Measurements from ENCODE around the gene WHRN.

Gene WHRN

DNA sequence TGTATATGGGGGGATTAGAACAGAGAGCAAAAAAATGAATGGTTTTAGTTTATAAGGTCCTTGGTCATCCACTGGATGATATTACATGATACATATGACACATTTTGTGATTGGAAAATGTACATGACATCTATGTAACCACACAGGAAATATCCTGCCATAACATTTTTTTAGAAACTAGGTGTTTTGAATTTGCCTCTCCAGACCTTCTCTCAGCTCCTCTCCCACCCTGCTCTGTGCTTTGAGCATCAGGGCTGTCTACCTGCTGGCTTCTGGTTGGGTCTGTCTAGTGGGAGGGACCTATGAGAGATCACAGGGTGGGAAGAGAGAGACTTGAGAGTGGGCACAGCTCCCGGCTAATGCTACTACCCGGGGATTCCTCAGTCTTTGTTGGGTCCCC lies 141.8 kb downstream of the WHRN start:
- peaks cover 4% of the 10 kb centered on the region for H3K4me1 ChIP-seq (ENCODE audit: insufficient read depth, insufficient read length)
- no peak for DNase-seq (ENCODE audit: low read depth, low spot score)
- H3K9ac ChIP-seq (ENCODE audit: insufficient read length, low read depth), result no peak overlapping the region
- no peaks in the 10 kb centered on the region for H3K9me3 ChIP-seq (ENCODE audit: insufficient read depth, low read length)
- H3K27me3 ChIP-seq (ENCODE audit: insufficient read depth, insufficient read length), result no peaks in the 10 kb centered on the region
- peaks cover 79% of the 10 kb centered on the region for H3K36me3 ChIP-seq (ENCODE audit: insufficient read depth, insufficient read length, low read length)
- no peak overlapping the region for H3K4me3 ChIP-seq (ENCODE audit: insufficient read length, low read depth)
- TF ChIP-seq ZNF274 (IDR thresholded peaks at IDR 0.05; ENCODE audit: low read depth, low read length) (no peak), YY1 (IDR thresholded peaks at IDR 0.05; ENCODE audit: insufficient read depth, insufficient read length) (no peak), SUZ12 (IDR thresholded peaks at IDR 0.05; ENCODE audit: extremely low read depth, insufficient read depth, insufficient read length) (no peak)

DNA sequence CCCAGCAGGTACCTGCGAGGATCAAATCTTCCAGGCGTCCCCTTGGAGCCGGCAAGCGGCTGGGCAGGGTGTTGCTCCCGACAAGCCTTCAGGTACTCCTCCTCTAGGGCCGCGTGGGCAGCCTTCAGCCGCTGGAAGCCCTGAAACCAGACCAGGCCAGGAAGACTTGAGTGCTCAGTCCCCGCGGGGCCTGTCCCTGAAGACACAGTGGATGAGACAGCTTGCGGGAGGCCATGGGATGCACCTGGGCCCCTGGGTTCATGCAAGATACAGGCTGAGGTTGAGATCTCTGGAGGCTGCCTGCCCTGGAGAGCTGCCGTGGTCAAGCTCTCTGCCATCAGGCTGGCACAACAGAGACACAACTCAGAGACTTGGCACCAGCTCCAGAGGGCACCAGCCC lies 142.9 kb downstream of the WHRN start:
- Histone ChIP-seq H3K9me3 (ENCODE audit: insufficient read depth, low read length) (no peaks in the 10 kb centered on the region), H3K4me1 (ENCODE audit: insufficient read depth, insufficient read length) (no peaks in the 10 kb centered on the region), H3K36me3 (ENCODE audit: insufficient read depth, insufficient read length, low read length) (peaks cover 78% of the 10 kb centered on the region), H3K9ac (ENCODE audit: insufficient read length, low read depth) (no peak overlapping the region), H3K4me3 (ENCODE audit: insufficient read length, low read depth) (no peak overlapping the region), H3K27me3 (ENCODE audit: insufficient read depth, insufficient read length) (no peaks in the 10 kb centered on the region)
- TF ChIP-seq SUZ12 (IDR thresholded peaks at IDR 0.05; ENCODE audit: extremely low read depth, insufficient read depth, insufficient read length) (no peak), YY1 (IDR thresholded peaks at IDR 0.05; ENCODE audit: insufficient read depth, insufficient read length) (no peak), ZNF274 (IDR thresholded peaks at IDR 0.05; ENCODE audit: low read depth, low read length) (no peak)
- DNase-seq (ENCODE audit: low read depth, low spot score), result no peak

DNA sequence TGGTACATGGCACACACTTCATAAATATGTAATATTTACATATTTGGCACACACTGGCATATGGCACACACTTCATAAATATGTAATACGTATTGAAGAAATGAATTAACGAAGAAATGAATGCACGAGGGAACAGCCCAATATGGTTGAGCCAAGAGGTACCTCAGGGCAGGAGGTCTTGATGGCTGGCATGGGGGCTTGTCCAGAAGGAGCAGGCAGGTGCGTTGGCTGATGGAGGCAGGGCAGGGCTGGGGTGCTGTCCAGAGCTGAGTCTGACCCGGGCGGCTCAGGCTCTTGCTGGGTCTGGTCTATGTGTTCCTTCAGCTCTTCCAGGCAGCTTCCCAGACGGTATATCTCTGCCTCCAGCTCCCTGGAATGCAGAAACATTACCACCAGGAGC lies 143.7 kb downstream of the WHRN start:
- no peaks in the 10 kb centered on the region for H3K27me3 ChIP-seq (ENCODE audit: insufficient read depth, insufficient read length)
- no peak overlapping the region for H3K4me3 ChIP-seq (ENCODE audit: insufficient read length, low read depth)
- TF ChIP-seq SUZ12 (IDR thresholded peaks at IDR 0.05; ENCODE audit: extremely low read depth, insufficient read depth, insufficient read length) (no peak), YY1 (IDR thresholded peaks at IDR 0.05; ENCODE audit: insufficient read depth, insufficient read length) (no peak), ZNF274 (IDR thresholded peaks at IDR 0.05; ENCODE audit: low read depth, low read length) (no peak)
- H3K36me3 ChIP-seq (ENCODE audit: insufficient read depth, insufficient read length, low read length), result peaks cover 82% of the 10 kb centered on the region
- no peaks in the 10 kb centered on the region for H3K4me1 ChIP-seq (ENCODE audit: insufficient read depth, insufficient read length)
- H3K9me3 ChIP-seq (ENCODE audit: insufficient read depth, low read length), result no peaks in the 10 kb centered on the region
- DNase-seq (ENCODE audit: low read depth, low spot score), result no peak
- no peak overlapping the region for H3K9ac ChIP-seq (ENCODE audit: insufficient read length, low read depth)

DNA sequence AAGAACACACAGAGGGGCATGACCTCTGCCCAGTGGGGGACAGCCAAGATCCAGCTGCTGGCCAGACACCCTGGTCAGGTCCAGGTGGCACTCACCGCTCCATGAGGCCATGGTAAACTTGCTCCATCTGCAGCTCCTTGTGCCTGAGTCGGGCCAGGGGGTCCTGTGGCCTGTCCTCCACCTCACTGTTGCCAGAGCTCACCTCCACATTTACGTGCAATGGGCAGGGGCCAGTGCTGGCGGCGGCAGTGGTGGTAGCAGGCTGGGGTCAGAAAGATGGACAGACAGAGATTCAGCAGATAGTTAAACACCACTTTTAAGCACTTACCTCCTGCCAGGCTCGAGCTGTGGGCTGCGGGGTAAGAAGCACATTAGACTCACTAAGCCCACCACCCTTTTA lies 145.5 kb downstream of the WHRN start:
- TF ChIP-seq ZNF274 (IDR thresholded peaks at IDR 0.05; ENCODE audit: low read depth, low read length), result no peak
- no peak for TF ChIP-seq YY1 (IDR thresholded peaks at IDR 0.05; ENCODE audit: insufficient read depth, insufficient read length)
- TF ChIP-seq SUZ12 (IDR thresholded peaks at IDR 0.05; ENCODE audit: extremely low read depth, insufficient read depth, insufficient read length), result no peak
- H3K9ac ChIP-seq (ENCODE audit: insufficient read length, low read depth), result no peak overlapping the region
- no peaks in the 10 kb centered on the region for H3K4me1 ChIP-seq (ENCODE audit: insufficient read depth, insufficient read length)
- H3K4me3 ChIP-seq (ENCODE audit: insufficient read length, low read depth), result no peak overlapping the region
- H3K27me3 ChIP-seq (ENCODE audit: insufficient read depth, insufficient read length), result no peaks in the 10 kb centered on the region
- H3K9me3 ChIP-seq (ENCODE audit: insufficient read depth, low read length), result no peaks in the 10 kb centered on the region
- H3K36me3 ChIP-seq (ENCODE audit: insufficient read depth, insufficient read length, low read length), result peaks cover 89% of the 10 kb centered on the region
- no peak for DNase-seq (ENCODE audit: low read depth, low spot score)

DNA sequence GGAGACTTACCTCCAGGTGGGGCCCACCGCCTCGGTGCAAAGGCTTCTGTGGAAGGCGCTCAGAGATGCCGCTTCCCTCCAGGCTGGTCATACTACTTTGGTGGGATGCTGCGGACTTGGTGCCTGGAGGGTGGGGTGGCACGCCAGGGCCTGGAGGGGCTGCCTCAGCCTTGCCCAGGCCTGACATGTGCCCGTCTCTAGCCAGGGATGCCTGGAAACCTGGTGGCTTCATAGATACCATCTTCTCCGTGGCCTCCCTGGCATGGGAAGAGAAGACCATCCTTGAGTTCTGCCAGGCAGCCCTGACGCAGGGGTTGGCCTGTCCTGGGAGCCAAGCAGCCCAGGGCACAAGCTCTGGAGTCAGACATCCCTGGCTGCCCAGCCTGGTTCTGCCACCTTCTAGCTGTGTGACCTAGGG lies 147.4 kb downstream of the WHRN start:
- Histone ChIP-seq H3K36me3 (ENCODE audit: insufficient read depth, insufficient read length, low read length) (peaks cover 80% of the 10 kb centered on the region), H3K9ac (ENCODE audit: insufficient read length, low read depth) (no peak overlapping the region), H3K4me3 (ENCODE audit: insufficient read length, low read depth) (no peak overlapping the region), H3K4me1 (ENCODE audit: insufficient read depth, insufficient read length) (no peaks in the 10 kb centered on the region), H3K9me3 (ENCODE audit: insufficient read depth, low read length) (no peaks in the 10 kb centered on the region), H3K27me3 (ENCODE audit: insufficient read depth, insufficient read length) (no peaks in the 10 kb centered on the region)
- no peak for DNase-seq (ENCODE audit: low read depth, low spot score)
- TF ChIP-seq ZNF274 (IDR thresholded peaks at IDR 0.05; ENCODE audit: low read depth, low read length) (no peak), SUZ12 (IDR thresholded peaks at IDR 0.05; ENCODE audit: extremely low read depth, insufficient read depth, insufficient read length) (no peak)

DNA sequence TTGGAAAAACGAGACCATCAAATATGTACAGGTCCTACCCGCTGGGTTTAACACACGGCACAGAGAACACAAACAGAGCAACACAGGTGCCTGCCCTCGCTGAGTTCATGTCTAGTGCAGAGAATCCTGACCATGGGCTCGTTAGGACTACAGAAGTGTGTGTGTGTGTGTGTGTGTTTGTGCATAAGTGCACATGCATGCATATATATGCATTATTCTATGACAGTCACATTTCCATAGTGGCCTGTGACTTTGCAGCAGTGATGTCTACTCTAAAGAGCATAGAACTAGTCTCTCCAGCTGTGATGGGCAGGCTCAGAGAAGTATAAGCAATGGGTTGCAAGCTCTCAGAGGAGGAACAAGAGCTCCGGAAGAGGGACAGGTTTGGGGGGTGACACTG lies 147.9 kb downstream of the WHRN start:
- Histone ChIP-seq H3K4me3 (ENCODE audit: insufficient read length, low read depth) (no peak overlapping the region), H3K27me3 (ENCODE audit: insufficient read depth, insufficient read length) (no peaks in the 10 kb centered on the region), H3K36me3 (ENCODE audit: insufficient read depth, insufficient read length, low read length) (peaks cover 76% of the 10 kb centered on the region), H3K4me1 (ENCODE audit: insufficient read depth, insufficient read length) (no peaks in the 10 kb centered on the region), H3K9me3 (ENCODE audit: insufficient read depth, low read length) (no peaks in the 10 kb centered on the region), H3K9ac (ENCODE audit: insufficient read length, low read depth) (no peak overlapping the region)
- TF ChIP-seq ZNF274 (IDR thresholded peaks at IDR 0.05; ENCODE audit: low read depth, low read length), result no peak
- no peak for TF ChIP-seq SUZ12 (IDR thresholded peaks at IDR 0.05; ENCODE audit: extremely low read depth, insufficient read depth, insufficient read length)
- TF ChIP-seq YY1 (IDR thresholded peaks at IDR 0.05; ENCODE audit: insufficient read depth, insufficient read length), result no peak
- DNase-seq (ENCODE audit: low read depth, low spot score), result no peak

GRCh38 chr9:114356792-114357191 lies 148.5 kb downstream of the WHRN start:
- no peak for TF ChIP-seq YY1 (IDR thresholded peaks at IDR 0.05; ENCODE audit: insufficient read depth, insufficient read length)
- TF ChIP-seq SUZ12 (IDR thresholded peaks at IDR 0.05; ENCODE audit: extremely low read depth, insufficient read depth, insufficient read length), result no peak
- no peak for TF ChIP-seq ZNF274 (IDR thresholded peaks at IDR 0.05; ENCODE audit: low read depth, low read length)
- Histone ChIP-seq H3K4me3 (ENCODE audit: insufficient read length, low read depth) (no peak overlapping the region), H3K36me3 (ENCODE audit: insufficient read depth, insufficient read length, low read length) (peaks cover 75% of the 10 kb centered on the region)

DNA sequence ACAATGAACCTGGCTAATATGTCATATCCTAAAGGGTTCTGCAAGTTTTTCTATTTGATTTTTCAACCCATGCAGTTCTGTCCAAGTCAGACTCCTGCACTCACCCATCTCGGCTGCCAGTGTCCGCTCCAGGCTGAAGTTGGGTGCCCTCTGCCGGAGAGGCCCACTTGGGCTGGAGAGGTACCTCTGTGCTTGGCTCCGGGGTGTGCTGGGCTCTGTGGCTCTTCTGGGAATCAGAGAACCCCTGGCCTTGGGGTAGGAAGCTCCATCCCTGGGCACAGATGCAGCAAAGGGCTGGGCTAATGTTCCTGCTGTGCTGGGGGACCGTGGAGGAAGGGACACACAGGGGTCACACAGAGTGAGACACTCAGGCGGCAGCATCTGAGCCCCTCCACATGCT lies 149.5 kb downstream of the WHRN start:
- H3K4me3 ChIP-seq (ENCODE audit: insufficient read length, low read depth), result no peak overlapping the region
- no peak for TF ChIP-seq ZNF274 (IDR thresholded peaks at IDR 0.05; ENCODE audit: low read depth, low read length)
- no peak for TF ChIP-seq YY1 (IDR thresholded peaks at IDR 0.05; ENCODE audit: insufficient read depth, insufficient read length)
- no peak for TF ChIP-seq SUZ12 (IDR thresholded peaks at IDR 0.05; ENCODE audit: extremely low read depth, insufficient read depth, insufficient read length)
- DNase-seq (ENCODE audit: low read depth, low spot score), result no peak
- no peaks in the 10 kb centered on the region for H3K4me1 ChIP-seq (ENCODE audit: insufficient read depth, insufficient read length)
- no peaks in the 10 kb centered on the region for H3K9me3 ChIP-seq (ENCODE audit: insufficient read depth, low read length)
- no peak overlapping the region for H3K9ac ChIP-seq (ENCODE audit: insufficient read length, low read depth)
- peaks cover 72% of the 10 kb centered on the region for H3K36me3 ChIP-seq (ENCODE audit: insufficient read depth, insufficient read length, low read length)
- H3K27me3 ChIP-seq (ENCODE audit: insufficient read depth, insufficient read length), result no peaks in the 10 kb centered on the region

More at GRCh38 chr9:114356792-114357191, 148.5 kb downstream of the WHRN start:
- Histone ChIP-seq H3K4me1 (ENCODE audit: insufficient read depth, insufficient read length) (no peaks in the 10 kb centered on the region), H3K9me3 (ENCODE audit: insufficient read depth, low read length) (no peaks in the 10 kb centered on the region), H3K9ac (ENCODE audit: insufficient read length, low read depth) (no peak overlapping the region), H3K27me3 (ENCODE audit: insufficient read depth, insufficient read length) (no peaks in the 10 kb centered on the region)
- DNase-seq (ENCODE audit: low read depth, low spot score), result no peak

All from NT2/D1 (cell line).